Measurements from ENCODE around the gene SAMMSON. TPM values are rescaled to one million over a fixed set of nuclear protein-coding genes. Genes with fewer than 3 reads are reported as not detected.

SAMMSON gene
- total RNA-seq, 1 donor from 2014 or later: not detected

GRCh38 chr3:69967156-69967555, 32.4 kb upstream of the SAMMSON start:
- H3K4me1 Mint-ChIP-seq: peaks cover under 1% of the 10 kb centered on the region
- H3K9me3 Mint-ChIP-seq: peaks cover 2% of the 10 kb centered on the region
- no peak for DNase-seq (ENCODE audit: low read depth, low spot score)
- H3K27ac Mint-ChIP-seq (ENCODE audit: unreplicated experiment): no peak overlapping the region
- no peak for TF ChIP-seq CTCF (conservative IDR thresholded peaks at IDR 0.05)
- no peaks in the 10 kb centered on the region for H3K36me3 Mint-ChIP-seq (ENCODE audit: low read depth)
- H3K4me3 Mint-ChIP-seq: no peak overlapping the region
- H3K27me3 Mint-ChIP-seq (ENCODE audit: low read depth): no peaks in the 10 kb centered on the region

GRCh38 chr3:69970827-69971226, 28.7 kb upstream of the SAMMSON start:
- H3K4me1 Mint-ChIP-seq: no peaks in the 10 kb centered on the region
- no peak for DNase-seq (ENCODE audit: low read depth, low spot score)
- peaks cover 6% of the 10 kb centered on the region for H3K9me3 Mint-ChIP-seq
- no peak overlapping the region for H3K4me3 Mint-ChIP-seq
- no peak overlapping the region for H3K27ac Mint-ChIP-seq (ENCODE audit: unreplicated experiment)
- TF ChIP-seq CTCF (conservative IDR thresholded peaks at IDR 0.05): no peak
- H3K36me3 Mint-ChIP-seq (ENCODE audit: low read depth): no peaks in the 10 kb centered on the region
- H3K27me3 Mint-ChIP-seq (ENCODE audit: low read depth): no peaks in the 10 kb centered on the region

- TF ChIP-seq CTCF (conservative IDR thresholded peaks at IDR 0.05): no peak
- H3K9me3 Mint-ChIP-seq: peaks cover 13% of the 10 kb centered on the region
- no peak overlapping the region for H3K27ac Mint-ChIP-seq (ENCODE audit: unreplicated experiment)
- H3K36me3 Mint-ChIP-seq (ENCODE audit: low read depth): peaks cover 3% of the 10 kb centered on the region
- H3K4me3 Mint-ChIP-seq: no peak overlapping the region
- no peaks in the 10 kb centered on the region for H3K4me1 Mint-ChIP-seq
- H3K27me3 Mint-ChIP-seq (ENCODE audit: low read depth): no peaks in the 10 kb centered on the region
- no peak for DNase-seq (ENCODE audit: low read depth, low spot score)
These were observed 26.9 kb upstream of the SAMMSON start for GRCh38 chr3:69972672-69973071.

- Mint-ChIP-seq H3K27ac (ENCODE audit: unreplicated experiment) (no peak overlapping the region), H3K9me3 (peaks cover 27% of the 10 kb centered on the region), H3K4me3 (no peak overlapping the region), H3K27me3 (ENCODE audit: low read depth) (no peaks in the 10 kb centered on the region), H3K36me3 (ENCODE audit: low read depth) (peaks cover 5% of the 10 kb centered on the region), H3K4me1 (no peaks in the 10 kb centered on the region)
- DNase-seq (ENCODE audit: low read depth, low spot score): no peak
- TF ChIP-seq CTCF (conservative IDR thresholded peaks at IDR 0.05): no peak
These were observed 23.5 kb upstream of the SAMMSON start for GRCh38 chr3:69976021-69976420.

- Mint-ChIP-seq H3K4me1 (peaks cover 17% of the 10 kb centered on the region), H3K9me3 (peaks cover 17% of the 10 kb centered on the region), H3K36me3 (ENCODE audit: low read depth) (peaks cover 2% of the 10 kb centered on the region), H3K27ac (ENCODE audit: unreplicated experiment) (no peak overlapping the region), H3K4me3 (no peak overlapping the region), H3K27me3 (ENCODE audit: low read depth) (no peaks in the 10 kb centered on the region)
- TF ChIP-seq CTCF (conservative IDR thresholded peaks at IDR 0.05): no peak
- no peak for DNase-seq (ENCODE audit: low read depth, low spot score)
These were observed 15.8 kb upstream of the SAMMSON start for GRCh38 chr3:69983546-69984265.

Data from neural crest cell (in vitro differentiated cells).